HG03575 (cell line): ENCODE results near the gene BRPF1.
A peak's percentile ranks its signal among the peaks of the same experiment; 100 is the strongest.

ENCODE experiments used
- ATAC-seq: cut with Tn5 transposase; IDR thresholded peaks from one replicate; pipeline ENCODE4 v1.9.1; 2021; ENCODE audit not compliant: unreplicated experiment, insufficient number of reproducible peaks, low FRiP score; ENCODE audit errors: extremely low read depth

Gene BRPF1

DNA sequence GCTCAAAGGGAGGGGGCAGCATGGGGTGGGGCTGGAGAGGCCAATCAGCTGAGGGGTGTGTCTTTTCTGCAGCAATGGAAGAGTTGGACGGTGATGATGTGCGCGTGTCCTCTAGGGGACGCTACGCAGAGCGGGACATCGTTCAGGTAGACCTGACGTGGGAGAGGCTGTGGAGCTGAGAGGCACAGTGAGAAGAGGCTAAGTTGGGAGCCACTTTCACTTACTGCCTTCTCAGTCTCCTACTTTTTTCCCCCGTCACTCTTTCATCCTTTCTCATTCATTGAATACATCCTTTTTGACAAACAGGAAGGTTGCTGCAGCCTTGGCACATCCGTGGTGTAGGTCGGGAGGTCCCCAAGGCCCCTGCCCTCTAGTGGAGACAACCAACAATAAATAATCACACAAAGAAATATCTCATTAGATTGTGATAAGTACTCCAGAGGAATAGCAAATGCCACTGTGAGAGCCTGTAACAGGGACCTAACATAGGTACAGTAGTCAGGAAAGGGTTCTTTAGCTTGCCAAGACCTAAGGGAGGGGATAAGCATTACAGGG lies 4.4 kb upstream of the BRPF1 start:
- no peak for ATAC-seq

DNA sequence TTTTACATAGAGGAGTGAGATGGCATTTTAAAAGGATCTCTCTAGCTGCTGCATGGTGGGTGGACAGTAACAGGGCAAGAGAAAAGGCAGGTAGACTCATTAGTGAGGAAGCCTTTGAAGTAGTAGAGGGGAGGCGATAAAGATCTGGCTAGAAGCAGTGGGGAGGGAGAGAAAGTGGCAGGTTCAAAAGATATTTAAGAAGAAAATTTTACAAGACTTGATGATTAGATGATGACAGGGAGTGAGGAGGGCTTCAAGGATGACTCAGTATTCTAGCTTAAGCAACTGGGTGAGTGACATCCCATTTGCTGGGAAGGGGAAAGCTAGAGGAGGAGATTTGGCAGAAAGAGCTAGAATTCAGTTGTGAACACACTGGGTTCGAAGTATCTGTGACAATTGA lies 3.8 kb upstream of the BRPF1 start:
- ATAC-seq = no peak

DNA sequence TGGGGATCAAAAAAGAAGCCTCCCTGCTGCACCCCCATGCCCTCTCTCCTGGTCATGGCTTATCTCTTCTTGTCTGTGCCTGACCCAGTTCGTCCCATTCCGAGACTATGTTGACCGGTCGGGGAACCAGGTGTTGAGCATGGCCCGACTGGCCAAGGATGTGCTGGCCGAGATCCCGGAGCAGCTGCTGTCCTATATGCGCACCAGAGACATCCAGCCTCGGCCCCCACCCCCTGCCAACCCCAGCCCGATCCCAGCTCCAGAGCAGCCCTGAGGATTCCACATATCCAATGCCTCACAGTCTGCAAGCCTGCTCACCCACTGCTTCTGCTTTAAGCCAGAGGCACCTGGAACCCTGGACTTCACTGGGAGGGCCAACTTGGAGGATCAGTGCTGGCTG lies 2.1 kb upstream of the BRPF1 start:
- ATAC-seq = no peak

DNA sequence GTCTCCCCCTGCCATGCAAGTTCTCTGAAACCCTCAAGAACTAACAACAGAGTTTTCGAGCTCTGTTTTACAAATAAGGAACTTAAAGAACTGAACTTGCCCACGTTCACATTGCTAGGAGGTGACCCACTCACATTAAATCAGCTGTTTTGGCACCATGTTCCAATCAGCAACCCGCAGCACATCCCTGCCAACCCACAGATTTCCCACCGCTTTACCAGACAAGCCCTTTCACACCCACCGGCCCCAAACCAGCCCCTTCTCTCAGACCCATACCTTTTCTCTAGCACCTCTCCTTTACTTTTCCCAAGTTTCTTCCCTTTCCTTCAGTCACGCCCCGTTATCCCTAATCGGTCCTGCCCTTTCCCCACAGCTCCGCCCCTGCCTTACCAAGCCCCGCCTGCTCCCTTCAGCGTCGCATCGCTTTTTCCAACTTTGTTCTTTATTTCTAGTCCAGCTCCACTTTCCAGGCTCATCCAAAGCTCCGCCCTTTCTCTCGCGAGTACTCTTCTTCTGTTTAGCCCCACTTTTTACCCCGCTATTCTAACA lies 804 bp upstream of the BRPF1 start:
- ATAC-seq = peak; percentile 21

DNA sequence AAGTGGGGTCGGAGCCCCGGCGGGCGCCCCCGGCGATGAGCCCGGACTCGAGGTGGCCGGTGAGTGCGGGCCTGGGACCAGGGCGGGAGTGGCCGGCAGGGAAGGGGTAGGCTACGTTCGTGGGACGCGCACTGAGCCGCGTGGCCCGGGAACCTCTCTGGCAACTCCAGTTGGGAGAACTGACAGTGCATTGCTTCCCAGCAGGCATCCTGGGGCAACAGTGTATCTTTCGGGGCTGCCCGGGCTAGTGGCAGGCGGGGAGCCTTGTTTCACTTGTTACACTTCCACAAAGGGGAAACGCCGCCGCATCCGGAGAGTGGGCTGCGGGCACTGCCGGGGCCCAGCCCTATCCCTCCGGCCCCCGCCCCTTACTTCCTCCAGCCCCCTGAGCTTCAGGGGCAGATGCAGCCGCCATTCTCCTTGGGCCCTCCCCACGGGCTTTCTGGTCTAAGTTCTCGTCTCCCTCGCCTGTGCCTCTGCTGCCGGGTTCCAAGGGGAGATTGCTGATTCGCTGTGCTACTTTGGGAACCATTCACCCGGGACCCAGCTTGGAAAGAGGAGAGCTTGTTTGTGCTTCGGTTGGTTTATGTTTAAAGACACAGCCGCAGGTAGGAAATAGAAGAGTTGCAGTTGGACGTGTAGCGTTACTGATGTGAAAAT lies 675 bp downstream of the BRPF1 start:
- ATAC-seq = no peak

DNA sequence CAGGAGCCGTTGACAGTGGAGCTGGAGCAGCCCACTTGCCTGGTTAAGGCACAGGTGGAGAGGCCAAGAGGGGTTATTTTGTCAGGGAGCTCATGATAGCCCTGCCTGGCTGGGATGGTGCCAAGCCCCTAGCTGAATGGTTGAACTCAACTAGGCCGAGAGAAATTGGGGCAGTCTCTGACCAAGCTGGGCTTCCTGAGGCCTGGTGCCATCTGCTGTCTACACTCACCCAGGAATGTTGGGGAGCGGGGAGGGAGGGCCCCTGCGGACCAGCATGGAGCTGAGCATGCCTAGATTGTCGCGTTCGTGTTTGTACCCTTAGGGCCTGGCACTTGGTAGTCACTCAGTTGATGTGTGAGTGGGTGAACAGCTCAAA lies 1.2 kb downstream of the BRPF1 start:
- no peak for ATAC-seq

DNA sequence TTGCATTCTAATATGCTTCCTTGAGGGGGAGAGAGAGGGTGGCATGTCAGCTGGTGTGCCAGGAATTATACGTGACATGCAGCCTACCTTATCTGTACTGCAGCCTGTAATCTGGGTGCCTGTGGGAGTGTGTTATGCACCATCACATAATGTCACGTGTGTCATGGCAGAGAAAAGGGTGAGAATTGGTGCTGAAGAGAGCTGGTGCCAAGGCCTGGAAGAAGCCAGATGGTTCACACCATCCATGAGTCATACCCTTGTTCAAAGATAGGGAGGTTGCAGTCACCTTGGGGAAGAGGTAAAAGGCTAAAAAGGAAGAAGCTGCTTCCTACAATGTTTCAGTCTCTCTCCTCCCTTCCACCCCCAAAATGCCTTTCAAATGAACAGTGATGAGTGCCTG lies 5.3 kb downstream of the BRPF1 start:
- ATAC-seq = no peak

DNA sequence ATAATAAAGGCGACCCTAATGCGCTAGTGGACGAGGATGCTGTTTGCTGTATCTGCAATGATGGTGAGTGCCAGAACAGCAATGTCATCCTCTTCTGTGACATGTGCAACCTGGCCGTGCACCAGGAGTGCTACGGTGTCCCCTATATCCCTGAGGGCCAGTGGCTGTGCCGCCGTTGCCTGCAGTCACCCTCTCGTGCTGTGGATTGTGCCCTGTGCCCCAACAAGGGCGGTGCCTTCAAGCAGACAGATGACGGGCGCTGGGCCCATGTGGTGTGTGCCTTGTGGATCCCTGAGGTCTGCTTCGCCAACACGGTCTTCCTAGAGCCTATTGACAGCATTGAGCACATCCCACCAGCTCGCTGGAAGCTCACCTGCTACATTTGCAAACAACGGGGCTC lies 7.6 kb downstream of the BRPF1 start:
- ATAC-seq = no peak

DNA sequence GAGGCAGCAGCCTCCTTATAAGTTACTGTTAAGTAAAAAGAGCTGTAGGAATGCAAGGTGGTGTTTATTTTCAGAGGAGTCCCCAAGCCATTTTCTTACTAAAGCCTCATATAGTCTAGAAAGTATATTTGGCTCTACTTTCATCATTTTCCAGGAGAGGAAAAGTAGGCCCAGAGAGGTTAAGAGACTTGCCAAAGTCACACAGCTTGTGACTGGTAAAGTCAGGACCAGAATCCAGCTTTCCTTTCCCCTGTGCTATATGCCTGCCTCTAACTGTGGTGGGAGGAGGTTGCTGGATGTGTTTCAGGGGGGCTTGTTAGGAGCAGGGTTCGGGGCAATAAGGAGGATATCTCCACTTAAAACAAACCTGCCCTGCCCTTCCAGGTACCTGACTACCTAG lies 11.0 kb downstream of the BRPF1 start:
- no peak for ATAC-seq

DNA sequence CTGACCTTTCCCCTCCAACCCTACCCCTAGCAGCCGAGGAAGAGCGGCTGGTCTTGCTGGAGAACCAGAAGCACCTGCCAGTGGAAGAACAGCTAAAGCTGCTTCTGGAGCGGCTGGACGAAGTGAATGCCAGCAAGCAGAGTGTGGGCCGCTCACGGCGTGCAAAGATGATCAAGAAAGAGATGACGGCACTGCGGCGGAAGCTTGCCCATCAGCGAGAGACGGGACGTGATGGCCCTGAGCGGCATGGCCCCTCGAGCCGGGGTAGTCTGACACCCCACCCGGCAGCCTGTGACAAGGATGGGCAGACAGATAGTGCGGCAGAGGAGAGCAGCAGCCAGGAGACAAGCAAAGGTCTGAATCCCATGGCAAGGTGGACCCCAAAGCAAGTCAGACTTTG lies 12.0 kb downstream of the BRPF1 start:
- ATAC-seq = no peak

DNA sequence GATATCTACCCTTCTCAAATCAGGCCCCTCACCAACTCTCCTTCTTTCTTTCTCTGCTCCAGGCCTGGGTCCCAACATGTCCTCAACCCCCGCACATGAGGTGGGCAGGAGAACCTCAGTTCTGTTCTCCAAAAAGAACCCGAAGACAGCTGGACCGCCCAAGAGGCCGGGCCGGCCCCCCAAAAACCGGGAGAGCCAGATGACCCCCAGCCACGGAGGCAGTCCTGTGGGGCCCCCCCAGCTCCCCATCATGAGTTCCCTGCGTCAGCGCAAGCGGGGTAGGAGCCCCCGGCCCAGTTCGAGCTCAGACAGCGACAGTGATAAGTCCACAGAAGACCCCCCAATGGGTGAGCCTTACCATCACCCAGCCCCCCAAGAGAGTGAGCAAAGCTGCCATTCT lies 12.6 kb downstream of the BRPF1 start:
- ATAC-seq = no peak

DNA sequence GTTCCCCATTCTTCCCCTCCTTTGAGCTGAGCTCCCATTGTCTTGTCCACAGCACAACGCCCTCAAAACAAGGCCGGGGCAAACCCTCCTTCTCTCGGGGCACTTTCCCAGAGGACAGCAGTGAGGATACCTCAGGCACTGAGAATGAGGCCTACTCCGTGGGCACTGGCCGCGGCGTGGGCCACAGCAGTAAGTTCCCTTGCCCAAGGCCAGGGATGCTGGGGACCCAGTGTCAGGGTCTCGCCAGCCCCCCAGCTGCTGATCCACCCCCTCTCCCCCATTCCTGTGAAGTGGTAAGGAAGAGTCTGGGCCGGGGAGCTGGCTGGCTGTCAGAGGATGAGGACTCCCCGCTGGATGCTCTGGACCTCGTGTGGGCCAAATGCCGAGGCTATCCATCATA lies 14.0 kb downstream of the BRPF1 start:
- ATAC-seq = no peak

DNA sequence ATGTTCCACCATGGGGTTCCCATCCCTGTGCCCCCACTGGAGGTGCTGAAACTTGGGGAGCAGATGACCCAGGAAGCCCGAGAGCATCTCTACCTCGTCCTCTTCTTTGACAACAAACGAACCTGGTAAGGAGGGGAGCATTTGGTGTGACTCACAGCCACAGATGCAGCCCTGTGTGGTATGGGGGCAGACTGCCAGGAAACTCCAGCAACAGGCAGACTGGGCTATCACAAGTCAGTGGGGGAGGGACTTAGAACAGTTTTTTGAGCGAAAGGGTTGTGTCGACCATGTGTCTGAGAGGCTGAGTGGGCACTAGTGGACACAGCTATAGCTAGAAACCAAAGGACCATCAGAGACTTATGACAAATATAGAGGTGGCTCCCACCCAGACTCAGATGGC lies 14.8 kb downstream of the BRPF1 start:
- ATAC-seq = no peak

DNA sequence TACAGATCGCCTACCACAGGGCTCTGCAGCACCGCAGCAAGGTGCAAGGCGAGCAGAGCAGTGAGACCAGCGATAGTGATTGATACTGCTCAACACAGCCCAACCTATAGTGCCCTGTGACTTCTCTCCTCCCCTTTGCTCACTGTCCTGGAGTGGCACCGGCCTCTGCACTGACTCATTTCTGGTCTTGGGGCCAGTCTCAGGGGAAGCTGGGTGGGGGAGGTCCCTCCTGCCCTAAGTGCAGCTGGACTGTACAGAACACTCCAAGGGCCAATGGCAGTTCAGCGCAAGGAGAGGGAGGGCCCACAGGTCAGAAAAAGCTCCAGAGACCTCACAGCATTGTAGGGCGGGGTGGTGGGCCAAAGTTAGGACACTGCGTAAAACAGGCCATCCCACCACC lies 15.7 kb downstream of the BRPF1 start:
- no peak for ATAC-seq

DNA sequence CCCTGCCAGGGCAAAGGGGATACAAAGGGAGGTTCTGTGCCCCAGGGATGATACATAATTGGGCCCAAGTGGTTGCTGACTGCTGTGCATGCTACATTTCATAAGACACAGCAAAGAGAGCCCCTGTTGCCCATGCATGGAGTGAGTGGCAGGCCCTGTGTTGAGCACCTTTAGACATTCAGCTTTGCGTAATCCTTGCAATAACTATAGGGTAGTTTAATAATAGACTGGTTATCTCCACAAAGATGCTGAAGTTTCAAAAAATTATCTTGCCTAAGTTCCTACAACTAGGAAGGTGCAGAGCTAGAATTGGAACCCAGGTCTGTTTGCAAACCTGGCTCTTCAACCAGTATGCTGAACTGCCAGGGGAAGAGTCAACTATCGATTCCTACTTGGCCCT lies 16.5 kb downstream of the BRPF1 start:
- ATAC-seq = no peak

DNA sequence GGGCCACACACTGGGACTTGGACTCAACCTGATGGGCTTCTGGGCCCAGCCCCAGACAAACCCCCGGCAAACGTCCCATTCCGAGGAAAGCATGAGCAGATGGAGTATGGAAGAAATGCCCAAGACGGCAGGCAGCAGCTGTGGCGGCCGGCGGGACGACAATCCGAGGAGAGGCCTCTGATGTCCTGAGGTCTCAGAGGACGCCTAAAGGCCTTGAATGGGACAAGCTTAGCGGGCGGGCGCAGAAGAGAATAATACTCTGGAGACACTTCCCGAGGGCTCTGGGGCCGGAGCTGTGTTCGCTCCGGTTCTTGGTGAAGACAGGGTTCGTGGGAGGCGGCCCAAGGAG lies 17.7 kb downstream of the BRPF1 start:
- no peak for ATAC-seq

DNA sequence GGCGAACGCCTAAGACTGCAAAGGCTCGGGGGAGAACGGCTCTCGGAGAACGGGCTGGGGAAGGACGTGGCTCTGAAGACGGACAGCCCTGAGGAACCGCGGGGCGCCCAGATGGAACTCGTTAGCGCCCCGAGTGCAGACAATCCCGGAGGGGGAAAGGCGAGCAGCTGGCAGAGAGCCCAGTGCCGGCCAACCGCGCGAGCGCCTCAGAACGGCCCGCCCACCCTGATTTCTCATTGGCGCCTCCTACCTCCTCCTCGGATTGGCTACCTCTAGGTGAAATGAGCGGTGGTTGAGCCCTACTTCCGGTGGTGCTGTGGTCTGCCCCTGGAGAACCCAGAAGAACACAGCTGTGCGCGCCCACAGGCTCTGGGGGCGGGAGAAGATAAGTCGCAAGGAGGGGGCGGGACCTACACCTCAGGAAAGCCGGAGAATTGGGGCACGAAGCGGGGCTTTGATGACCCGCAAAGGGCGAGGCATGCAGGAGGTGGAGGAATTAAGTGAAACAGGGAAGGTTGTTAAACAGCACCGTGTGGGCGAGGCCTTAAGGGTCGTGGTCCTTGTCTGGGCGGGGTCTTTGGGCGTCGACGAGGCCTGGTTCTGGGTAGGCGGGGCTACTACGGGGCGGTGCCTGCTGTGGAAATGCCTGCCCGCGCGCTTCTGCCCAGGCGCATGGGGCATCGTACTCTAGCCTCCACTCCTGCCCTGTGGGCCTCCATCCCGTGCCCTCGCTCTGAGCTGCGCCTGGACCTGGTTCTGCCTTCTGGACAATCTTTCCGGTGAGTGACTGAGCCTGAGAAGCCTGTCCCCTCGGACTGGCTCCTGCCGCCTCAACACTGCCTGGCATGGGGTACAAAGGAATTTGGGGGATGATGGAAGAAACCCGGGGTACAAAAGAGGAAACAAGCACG lies 18.4 kb downstream of the BRPF1 start, which contains the start of gene OGG1:
OGG1 (plus strand) TSS at position 308 of the 911 bp plus-strand sequence; CDS start at position 643, 335 bp downstream.
- peak; percentile 47 for ATAC-seq

DNA sequence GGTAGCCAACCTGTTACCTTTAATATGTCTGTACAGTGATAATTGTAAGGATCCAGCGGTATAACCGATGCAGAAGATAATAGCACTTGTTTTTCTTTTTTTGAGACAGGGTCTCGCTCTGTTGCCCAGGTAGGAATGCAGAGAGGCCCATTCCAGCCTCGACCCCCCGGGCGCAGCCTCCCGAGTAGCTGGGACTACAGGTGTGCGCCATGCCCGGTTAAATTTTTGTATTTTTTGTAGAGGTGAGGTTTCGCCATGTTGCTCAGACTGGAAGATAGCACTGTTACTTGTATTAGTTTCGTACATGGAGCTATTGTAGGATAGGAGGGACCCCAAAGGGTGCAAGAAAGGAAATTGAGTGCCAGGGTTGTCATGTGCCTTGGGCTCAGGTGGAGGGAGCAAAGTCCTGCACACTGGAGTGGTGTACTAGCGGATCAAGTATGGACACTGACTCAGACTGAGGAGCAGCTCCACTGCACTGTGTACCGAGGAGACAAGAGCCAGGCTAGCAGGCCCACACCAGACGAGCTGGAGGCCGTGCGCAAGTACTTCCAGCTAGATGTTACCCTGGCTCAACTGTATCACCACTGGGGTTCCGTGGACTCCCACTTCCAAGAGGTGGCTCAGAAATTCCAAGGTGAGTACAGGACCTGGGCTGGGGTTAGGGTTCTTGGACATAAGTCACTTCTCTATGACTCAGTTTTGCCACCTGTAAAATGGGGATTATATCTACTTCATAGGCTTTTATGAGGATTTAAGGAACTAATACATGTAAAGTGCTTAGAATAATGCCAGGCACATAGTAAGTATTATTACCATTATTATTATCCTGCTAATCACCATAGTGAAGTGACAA lies 19.2 kb downstream of the BRPF1 start:
- no peak for ATAC-seq

DNA sequence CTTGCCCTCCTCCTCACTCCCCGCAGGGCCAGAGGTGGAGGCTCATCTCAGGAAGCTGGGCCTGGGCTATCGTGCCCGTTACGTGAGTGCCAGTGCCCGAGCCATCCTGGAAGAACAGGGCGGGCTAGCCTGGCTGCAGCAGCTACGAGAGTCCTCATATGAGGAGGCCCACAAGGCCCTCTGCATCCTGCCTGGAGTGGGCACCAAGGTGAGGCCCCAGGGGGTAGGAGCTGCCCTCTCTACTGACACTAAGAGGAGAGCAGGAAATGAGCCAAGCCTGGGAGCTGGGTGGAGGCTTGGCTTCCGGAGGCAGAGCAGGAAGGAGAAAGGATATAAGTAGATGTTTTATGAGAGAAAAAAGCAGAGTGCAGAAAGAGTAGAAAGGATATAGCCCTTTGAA lies 23.1 kb downstream of the BRPF1 start:
- ATAC-seq = no peak
